ENCODE data around the gene KRTAP5-3.

KRTAP5-3 gene

GRCh38 chr11:1569251-1569780 lies 38.9 kb downstream of the KRTAP5-3 start:
- H3K27ac ChIP-seq = peak overlapping the region; percentile 40
- TF ChIP-seq ZFX (IDR thresholded peaks at IDR 0.05; ENCODE audit: borderline replicate concordance) (no peak), CTCF (IDR thresholded peaks at IDR 0.05) (no peak)

- TF ChIP-seq ZFX (IDR thresholded peaks at IDR 0.05; ENCODE audit: borderline replicate concordance) = no peak
- no peak for TF ChIP-seq CTCF (IDR thresholded peaks at IDR 0.05)
- H3K27ac ChIP-seq = peak overlapping the region; percentile 40; the same call in 1 of the 2 replicates
Measured at GRCh38 chr11:1568441-1568911, 39.8 kb downstream of the KRTAP5-3 start.

- TF ChIP-seq ZFX (IDR thresholded peaks at IDR 0.05; ENCODE audit: borderline replicate concordance) = no peak
- TF ChIP-seq CTCF (IDR thresholded peaks at IDR 0.05) = no peak
- no peak overlapping the region for H3K27ac ChIP-seq
Measured at GRCh38 chr11:1567721-1568100, 40.6 kb downstream of the KRTAP5-3 start.

GRCh38 chr11:1567052-1567720 lies 41.1 kb downstream of the KRTAP5-3 start:
- TF ChIP-seq ZFX (IDR thresholded peaks at IDR 0.05; ENCODE audit: borderline replicate concordance) = no peak
- peak; percentile 10; the same call in 1 of the 2 replicates for TF ChIP-seq CTCF (IDR thresholded peaks at IDR 0.05)

GRCh38 chr11:1566381-1567051 lies 41.7 kb downstream of the KRTAP5-3 start:
- no peak overlapping the region for H3K27ac ChIP-seq
- TF ChIP-seq CTCF (IDR thresholded peaks at IDR 0.05) = peak; percentile 33; the same call in 1 of the 2 replicates
- TF ChIP-seq ZFX (IDR thresholded peaks at IDR 0.05; ENCODE audit: borderline replicate concordance) = no peak

More at GRCh38 chr11:1567052-1567720, 41.1 kb downstream of the KRTAP5-3 start:
- no peak overlapping the region for H3K27ac ChIP-seq

GRCh38 chr11:1565904-1566247 lies 42.4 kb downstream of the KRTAP5-3 start:
- H3K27ac ChIP-seq = no peak overlapping the region
- no peak for TF ChIP-seq ZFX (IDR thresholded peaks at IDR 0.05; ENCODE audit: borderline replicate concordance)
- no peak for TF ChIP-seq CTCF (IDR thresholded peaks at IDR 0.05)
